Activated T-cell treated with anti-CD3 and anti-CD28 coated beads for 24 hours (primary cell): Measurements from ENCODE around the gene CLASP2.
A peak's percentile ranks its signal among the peaks of the same experiment; 100 is the strongest.
"Not testable (repeated sequence)": the region's sequence is repeated elsewhere in the genome, so short reads cannot be mapped to it uniquely, and the experiment has no call there.

Source experiments
- DNase-seq: peaks from one replicate; pipeline ENCODE4 v3.0.0-alpha.2; 2020; ENCODE audit warnings: low read depth

Gene CLASP2

GRCh38 chr3:33717866-33718594 lies at the start of gene CLASP2:
Gene CLASP2 (minus strand): TSS chr3:33718254. CDS start chr3:33718002, 252 bp downstream.
- peak; percentile 77 for DNase-seq

GRCh38 chr3:33758864-33759263 lies 40.8 kb upstream of the CLASP2 start:
- DNase-seq = no peak

DNA sequence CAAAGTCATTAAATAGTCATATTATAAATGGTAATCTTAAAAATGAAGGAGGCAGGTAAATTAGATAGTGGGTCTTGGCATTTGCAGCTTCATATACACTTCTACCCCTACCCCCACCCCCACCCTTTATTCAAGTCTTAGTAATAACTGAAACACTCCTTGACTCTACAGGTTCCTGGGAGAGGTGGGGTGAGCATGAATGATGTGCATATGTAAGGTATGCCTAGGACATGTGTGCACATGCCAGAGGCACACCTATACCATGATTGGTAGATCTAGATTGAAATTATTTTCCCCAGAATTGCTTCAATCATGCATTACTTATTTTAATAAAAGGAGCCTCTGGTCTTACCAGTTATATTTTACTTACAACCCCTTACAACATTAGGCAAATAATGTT lies 40.2 kb upstream of the CLASP2 start:
- no peak for DNase-seq

DNA sequence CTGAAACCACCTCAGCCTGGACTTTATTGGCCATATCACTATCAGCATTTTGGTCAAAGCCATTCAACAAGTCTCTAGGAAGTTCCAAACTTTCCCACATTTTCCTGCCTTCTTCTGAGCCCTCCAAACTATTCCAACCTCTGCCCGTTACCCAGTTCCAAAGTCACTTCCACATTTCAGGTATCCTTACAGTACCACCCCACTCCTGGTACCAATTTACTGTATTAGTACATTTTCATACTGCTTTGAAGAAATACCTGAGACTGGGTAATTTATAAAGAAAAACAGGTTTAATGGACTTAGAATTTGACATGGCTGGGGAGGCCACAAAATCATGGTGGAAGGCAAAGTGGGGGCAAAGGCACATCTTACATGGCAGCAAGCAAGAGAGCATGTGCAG lies 36.3 kb upstream of the CLASP2 start:
- DNase-seq = not testable (repeated sequence)

- no peak for DNase-seq
Observed at GRCh38 chr3:33751336-33751735, 33.3 kb upstream of the CLASP2 start.

DNA sequence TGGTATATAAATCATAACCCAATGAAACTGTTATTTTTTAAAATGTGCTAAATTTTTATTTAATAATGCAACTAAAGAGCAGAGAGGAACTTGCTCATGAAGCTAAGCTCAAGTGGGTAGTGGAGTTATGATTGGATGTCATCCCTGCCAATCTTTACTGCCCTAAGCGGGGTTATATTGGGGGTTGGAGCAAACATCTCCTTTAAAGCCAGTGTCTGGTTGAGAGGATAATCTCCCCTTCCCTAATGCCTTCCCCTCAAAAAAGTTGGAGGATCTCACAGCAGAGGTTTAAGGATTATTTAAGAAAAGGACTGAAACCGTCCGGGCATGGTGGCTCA lies 32.1 kb upstream of the CLASP2 start:
- DNase-seq = no peak

- DNase-seq = no peak
Observed at GRCh38 chr3:33749546-33750210, 31.6 kb upstream of the CLASP2 start.

- DNase-seq = no peak
Observed at GRCh38 chr3:33746416-33747116, 28.5 kb upstream of the CLASP2 start.

GRCh38 chr3:33737146-33737545 lies 19.1 kb upstream of the CLASP2 start:
- no peak for DNase-seq

- DNase-seq = no peak
Observed at GRCh38 chr3:33732394-33732793, 14.3 kb upstream of the CLASP2 start.

DNA sequence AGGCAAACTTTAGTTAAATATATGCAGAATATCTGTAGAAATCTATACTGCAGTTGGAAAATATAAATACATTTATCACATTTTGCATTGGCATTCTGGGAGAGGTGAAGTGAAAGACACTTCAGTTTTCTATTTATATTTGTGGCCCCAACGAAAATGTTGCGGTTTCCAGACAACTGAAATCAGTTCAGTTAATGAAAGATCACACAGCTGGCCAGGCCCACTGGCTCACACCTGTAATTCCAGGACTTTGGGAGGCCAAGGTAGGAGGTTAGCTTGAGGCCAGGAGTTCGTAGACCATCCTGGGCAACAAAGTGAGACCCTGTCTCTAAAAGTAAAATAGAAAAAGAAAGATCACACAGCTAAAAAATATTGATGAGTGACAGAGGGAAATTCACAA lies 11.9 kb upstream of the CLASP2 start:
- no peak for DNase-seq

DNA sequence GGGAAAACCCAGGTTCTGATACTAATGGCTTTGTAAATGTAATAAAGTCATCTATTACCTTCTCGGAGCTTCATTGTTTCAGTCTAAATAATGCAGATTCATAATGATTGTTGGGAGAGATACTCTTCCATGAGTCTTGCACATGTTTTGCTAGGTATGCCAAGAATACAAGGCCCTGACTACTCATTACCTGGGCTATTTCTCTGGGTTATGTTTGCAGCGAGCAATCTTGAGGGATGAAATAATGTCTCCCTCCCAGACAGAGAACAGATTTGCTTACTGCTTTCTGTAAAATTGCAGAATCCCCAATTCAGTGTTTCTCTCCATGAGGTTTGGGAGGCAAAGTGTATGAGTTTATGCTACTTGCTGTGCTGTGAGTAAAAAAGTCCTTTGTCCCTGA lies 6.2 kb upstream of the CLASP2 start:
- no peak for DNase-seq

DNA sequence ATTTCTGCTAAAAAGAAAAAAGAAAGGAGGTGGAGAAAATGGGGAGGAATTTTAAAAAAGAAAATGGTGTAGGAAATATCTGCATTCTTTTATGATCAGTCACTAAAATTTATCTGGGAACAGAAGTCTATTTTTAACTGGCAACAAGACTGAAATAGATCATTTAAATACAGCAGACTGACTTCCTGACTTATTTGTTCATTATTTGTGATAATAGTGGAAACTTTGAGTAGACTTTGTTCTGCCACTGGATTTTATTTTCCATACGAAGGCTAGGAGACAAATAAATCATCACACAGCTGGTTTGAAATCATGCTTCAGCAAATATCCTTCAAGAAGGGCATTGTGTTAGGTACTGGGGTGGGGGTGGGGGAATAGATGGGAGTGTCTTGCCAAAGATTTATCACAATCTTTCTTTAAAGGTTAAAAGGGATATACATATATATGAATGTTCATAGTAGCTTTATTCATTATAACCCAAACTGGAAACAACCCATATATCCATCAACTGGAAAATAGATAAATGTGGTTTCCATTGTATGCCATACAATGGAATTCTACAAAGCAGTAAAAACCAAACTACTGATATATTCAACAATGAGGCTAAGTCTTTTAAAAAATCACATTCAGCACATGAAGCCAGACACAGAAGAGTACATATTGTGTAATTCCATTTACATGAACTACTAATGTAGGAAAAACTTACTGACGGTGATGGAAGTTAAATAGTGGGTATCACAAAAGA lies 4.7 kb upstream of the CLASP2 start:
- DNase-seq = no peak

DNA sequence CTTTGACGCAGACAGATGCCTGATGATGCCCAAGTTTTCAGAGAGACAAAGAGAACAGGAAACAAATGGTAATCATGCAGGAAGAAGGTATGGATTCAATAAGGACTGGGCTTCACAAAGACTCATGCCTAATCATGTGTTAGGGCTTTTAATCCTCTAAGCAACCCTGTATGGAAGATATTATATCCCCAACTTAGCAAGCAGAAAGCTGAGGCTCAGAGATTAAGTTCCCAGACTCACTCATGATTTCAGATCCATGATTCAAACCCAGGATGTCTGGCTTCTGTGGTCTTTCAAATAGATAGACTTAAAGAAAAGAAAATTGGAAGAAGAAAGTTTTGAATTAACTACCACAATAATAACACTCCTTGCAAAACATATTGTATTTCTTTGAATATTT lies 4.1 kb upstream of the CLASP2 start:
- no peak for DNase-seq

DNA sequence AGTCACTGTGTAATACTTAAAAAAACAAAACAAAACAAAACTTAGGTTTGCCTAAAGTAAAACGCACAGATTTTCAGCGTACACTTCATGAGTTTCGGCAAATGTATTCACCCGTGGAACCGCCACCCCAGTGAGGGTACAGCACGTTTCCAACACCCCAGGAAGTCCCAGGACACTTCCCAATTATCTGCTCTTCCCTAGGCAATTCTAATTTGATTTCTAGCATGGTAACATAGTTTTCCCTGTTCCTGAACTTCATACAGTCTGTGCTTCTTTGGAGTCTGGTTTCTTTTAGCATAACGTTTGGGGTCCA lies 497 bp upstream of the CLASP2 start:
- DNase-seq = no peak

DNA sequence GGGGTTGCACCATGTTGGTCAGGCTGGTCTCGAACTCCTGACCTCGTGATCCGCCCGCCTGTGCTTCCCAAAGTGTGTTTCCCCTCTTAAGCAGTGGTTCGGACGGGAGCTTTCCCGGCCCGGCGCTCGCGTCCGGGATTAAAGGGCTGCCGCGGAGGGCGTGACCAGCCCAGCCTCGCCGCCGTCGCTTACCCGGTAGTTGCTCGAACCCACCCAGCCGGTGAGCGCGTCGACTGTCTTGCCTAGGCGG lies 513 bp downstream of the CLASP2 start:
- no peak for DNase-seq

GRCh38 chr3:33716227-33716626 lies 1.8 kb downstream of the CLASP2 start:
- DNase-seq = no peak

DNA sequence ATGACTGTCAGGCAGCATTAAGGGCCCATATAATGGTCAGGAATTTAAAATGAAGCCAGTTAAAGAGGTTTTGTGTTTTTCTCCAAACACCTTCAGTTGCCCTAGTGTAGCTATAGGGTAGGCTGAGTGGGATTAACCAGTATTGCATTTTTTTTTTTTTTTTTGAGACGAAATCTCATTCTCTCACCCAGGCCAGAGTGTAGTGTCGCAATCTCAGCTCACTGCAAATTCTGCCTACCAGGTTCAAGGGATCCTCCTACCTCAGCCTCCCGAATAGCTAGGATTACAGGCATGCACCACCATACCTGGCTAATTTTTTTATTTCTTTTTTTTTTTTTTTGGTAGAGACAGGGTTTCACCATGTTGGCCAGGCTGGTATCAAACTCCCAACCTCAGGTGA lies 7.0 kb downstream of the CLASP2 start:
- DNase-seq = no peak

GRCh38 chr3:33706056-33706455 lies 12.0 kb downstream of the CLASP2 start:
- no peak for DNase-seq

DNA sequence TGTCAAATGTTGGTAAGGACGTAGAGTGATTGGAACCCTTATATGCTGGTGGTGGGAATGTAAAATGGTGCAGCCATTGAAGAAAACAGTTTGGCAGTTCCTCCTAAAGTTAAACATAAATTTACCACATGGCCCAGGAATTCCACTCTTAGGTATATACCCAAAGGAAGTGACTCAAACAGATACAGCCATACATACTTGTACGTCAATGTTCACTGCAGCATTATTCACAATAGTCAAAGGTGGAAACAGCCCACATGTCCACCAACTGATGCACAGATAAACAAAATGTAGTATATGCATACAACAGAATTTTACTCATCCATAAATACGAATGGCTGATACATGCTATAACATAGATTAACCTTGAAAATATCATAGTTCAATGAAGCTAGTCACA lies 13.2 kb downstream of the CLASP2 start:
- no peak for DNase-seq

DNA sequence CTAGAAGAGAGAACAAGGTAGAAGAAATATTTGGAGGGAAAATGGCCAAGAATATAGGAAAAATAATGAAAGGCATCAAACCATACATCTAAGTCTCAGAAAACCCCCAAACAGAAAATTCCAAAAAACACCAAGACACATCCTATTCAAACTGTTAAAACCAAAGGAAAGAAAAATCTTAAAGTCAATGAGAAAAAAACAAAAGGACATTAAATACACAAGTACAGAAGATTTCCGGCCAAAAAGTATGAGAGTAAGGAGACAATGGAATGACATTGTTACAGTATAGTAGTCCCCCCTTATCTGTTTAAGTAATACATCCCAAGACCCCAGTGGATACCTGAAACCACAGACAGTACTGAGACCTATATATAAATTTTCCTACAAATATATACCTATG lies 18.8 kb downstream of the CLASP2 start:
- no peak for DNase-seq

GRCh38 chr3:33694944-33695343 lies 23.1 kb downstream of the CLASP2 start:
- DNase-seq = no peak

DNA sequence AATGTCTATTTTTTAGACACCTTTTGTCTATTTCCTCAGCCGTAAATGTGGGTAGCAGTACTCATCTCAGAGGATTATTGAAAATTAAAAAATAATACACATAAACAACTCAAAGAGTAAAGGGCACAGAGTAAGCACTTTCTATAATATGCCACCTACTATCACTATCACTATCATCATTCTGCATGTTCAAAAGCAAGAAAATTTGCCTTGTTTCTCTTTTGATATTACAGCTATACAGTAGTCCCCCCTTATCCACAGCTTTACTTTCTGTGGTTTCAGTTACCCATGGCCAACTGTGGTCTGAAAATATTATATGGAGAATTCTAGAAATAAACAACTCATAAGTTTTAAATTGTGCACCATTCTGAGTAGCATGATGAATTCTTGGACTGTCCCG lies 27.7 kb downstream of the CLASP2 start:
- DNase-seq = no peak
